Measurements from ENCODE around the gene MXRA8. TPM values are rescaled to one million over a fixed set of nuclear protein-coding genes. Genes with fewer than 3 reads are reported as not detected.

MXRA8 gene
- total and polyA plus RNA-seq, 9 of the 15 experiments (the other 6 are each of a cell fraction or from before 2014, with no cell fraction given) = 0.66 to 11.3 (median 6.3) TPM

- Histone ChIP-seq H2AFZ (ENCODE audit: low read depth, low read length) (no peak overlapping the region), H3K9me1 (ENCODE audit: control insufficient read depth, insufficient read depth, low read length) (peaks cover 6% of the 10 kb centered on the region), H3K4me3 (no peak overlapping the region), H3K9ac (ENCODE audit: insufficient read depth in 1 of 2, low read depth in 2 of 2, low read length in 2 of 2) (no peak overlapping the region), H3K79me2 (ENCODE audit: control insufficient read depth, insufficient read depth, low read length) (peaks cover 5% of the 10 kb centered on the region; the same call in 1 of the 3 replicates), H3K36me3 (ENCODE audit: control insufficient read depth, insufficient read depth, low read length) (peaks cover 10% of the 10 kb centered on the region), H4K20me1 (replicated peaks; ENCODE audit: control insufficient read depth, insufficient read depth, low read length) (peaks cover 7% of the 10 kb centered on the region; the same call in 1 of the 2 replicates), H3K27ac (ENCODE audit: extremely low read depth, low read depth, low read length) (no peak overlapping the region), H3K27me3 (ENCODE audit: control insufficient read depth in 2 of 2, insufficient read depth in 2 of 2, low read length in 2 of 2) (no peaks in the 10 kb centered on the region), H3K4me1 (replicated peaks in 1 of 2; ENCODE audit: control insufficient read depth in 2 of 2, insufficient read depth in 2 of 2, low read length in 2 of 2) (peaks cover 10 to 19% of the 10 kb centered on the region in 2 experiments), H3K9me3 (replicated peaks; ENCODE audit: control insufficient read depth, insufficient read depth, low read depth, low read length) (peaks cover 10% of the 10 kb centered on the region), H3K4me2 (ENCODE audit: insufficient read depth, low read length) (no peak overlapping the region)
- FAIRE-seq (no peak), DNase-seq (ENCODE audit: extremely low read depth in 1 of 4, low spot score in 3 of 4) (no peak), ATAC-seq (no peak)
- no TSS peak for BruUV-seq (replicated peaks)
- intact Hi-C loops (cut with micrococcal nuclease) (no loop called here), in situ Hi-C loops (cut with MboI) (loop anchor here (10.0 kb wide), 1 partner anchor 547 kb away; the partner anchor contains the start of genes CALML6 and TMEM52)
- POLR2A ChIA-PET = no interaction called here
- 70% methylated on average over 5 of the region's 5 CpGs for WGBS (ENCODE audit: insufficient coverage, low coverage, missing lambda C conversion rate)
- CTCF ChIA-PET (ENCODE audit: low intra/inter-chr PET ratio) = no interaction called here
- TF ChIP-seq ZNF76 (CRISPR knock-in tag; IDR thresholded peaks at IDR 0.05; ENCODE audit: borderline replicate concordance) (no peak), ZBTB43 (CRISPR knock-in tag; IDR thresholded peaks at IDR 0.05) (peak; percentile 99), E4F1 (CRISPR knock-in tag; IDR thresholded peaks at IDR 0.05; ENCODE audit: borderline replicate concordance) (no peak), MLLT1 (IDR thresholded peaks at IDR 0.05) (0 out of 4 replicates have a peak, but pooled peaks of 1 of the 2 experiments have one; percentile 29), HDAC1 (IDR thresholded peaks at IDR 0.05) (0 out of 4 replicates have a peak, but pooled peaks of 1 of the 2 experiments have one; percentile 36), ATF2 (CRISPR knock-in tag; IDR thresholded peaks at IDR 0.05) (no peak), BCOR (IDR thresholded peaks at IDR 0.05) (0 out of 2 replicates have a peak, but pooled peaks have one; percentile 19), MTF1 (CRISPR knock-in tag; IDR thresholded peaks at IDR 0.05; ENCODE audit: borderline replicate concordance) (no peak), TFAP4 (CRISPR knock-in tag; IDR thresholded peaks at IDR 0.05; ENCODE audit: borderline replicate concordance) (no peak), HOMEZ (CRISPR knock-in tag; IDR thresholded peaks at IDR 0.05) (no peak), SMARCA5 (IDR thresholded peaks at IDR 0.05) (no peak), SAFB2 (IDR thresholded peaks at IDR 0.05; ENCODE audit: borderline replicate concordance, low read depth, low read length, severe bottlenecking) (no peak), MCM7 (IDR thresholded peaks at IDR 0.05) (peak; percentile 39 to 49; a peak in 1 of 4 replicates)
These were observed 9.0 kb upstream of the MXRA8 start for GRCh38 chr1:1367315-1367714.
